ENCODE data around the gene ZNF385B. TPM values are rescaled to one million over a fixed set of nuclear protein-coding genes. Genes with fewer than 3 reads are reported as not detected.

The ZNF385B gene
- total and polyA plus RNA-seq, 4 donors, result 13.5 to 70.8 (median 45.2) TPM

GRCh38 chr2:179830043-179830787, 31.2 kb downstream of the ZNF385B start:
- no peaks in the 10 kb centered on the region for H3K36me3 ChIP-seq (ENCODE audit: control insufficient read depth in 4 of 4, insufficient read depth in 4 of 4, low read length in 4 of 4)
- H3K9me3 ChIP-seq (ENCODE audit: control insufficient read depth in 4 of 4, insufficient read depth in 3 of 4, low read length in 3 of 4), result no peaks in the 10 kb centered on the region
- no peak for ATAC-seq (ENCODE audit: insufficient read depth, low FRiP score)
- no peaks in the 10 kb centered on the region for H3K27me3 ChIP-seq (ENCODE audit: control insufficient read depth in 3 of 3, insufficient read depth in 3 of 3, low read length in 2 of 3)
- no peak overlapping the region for H3K9ac ChIP-seq (ENCODE audit: insufficient read depth in 1 of 2, low read length in 2 of 2)
- no peak overlapping the region for H3K4me3 ChIP-seq
- DNase-seq, result no peak
- no peak overlapping the region for H3K27ac ChIP-seq (ENCODE audit: low read depth in 1 of 2, low read length in 1 of 2)
- 88 to 93% methylated on average over 3 of the region's 3 CpGs for WGBS, 2 donors
- H3K4me1 ChIP-seq (ENCODE audit: control insufficient read depth in 5 of 5, insufficient read depth in 5 of 5, low read length in 5 of 5), result no peaks in the 10 kb centered on the region
- TF ChIP-seq CTCF (IDR thresholded peaks at IDR 0.05; ENCODE audit: control extremely low read depth, extremely low read depth), result no peak

DNA sequence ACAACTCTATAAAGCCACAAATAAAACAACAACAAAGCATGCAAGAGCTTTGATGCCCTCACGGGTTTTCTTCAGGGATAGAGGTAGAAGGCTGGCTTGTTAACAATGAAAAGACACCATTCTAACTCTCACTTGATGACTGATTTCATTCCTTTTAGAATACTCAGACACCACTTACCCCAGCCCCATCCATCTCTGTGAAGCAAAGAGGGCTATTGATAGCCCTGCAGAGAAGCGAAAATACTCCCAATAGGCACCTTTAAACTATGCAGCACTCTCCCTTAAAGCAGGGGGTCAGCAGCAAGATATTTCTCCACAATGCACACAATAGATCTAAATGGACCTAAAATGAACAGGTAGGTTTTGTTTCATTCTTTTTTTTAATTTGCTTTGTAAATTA, 35.1 kb downstream of the ZNF385B start:
- H3K27me3 ChIP-seq (ENCODE audit: control insufficient read depth in 3 of 3, insufficient read depth in 3 of 3, low read length in 2 of 3), result no peaks in the 10 kb centered on the region
- H3K9ac ChIP-seq (ENCODE audit: insufficient read depth in 1 of 2, low read length in 2 of 2), result no peak overlapping the region
- H3K36me3 ChIP-seq (ENCODE audit: control insufficient read depth in 4 of 4, insufficient read depth in 4 of 4, low read length in 4 of 4), result no peaks in the 10 kb centered on the region
- no peaks in the 10 kb centered on the region for H3K4me1 ChIP-seq (ENCODE audit: control insufficient read depth in 5 of 5, insufficient read depth in 5 of 5, low read length in 5 of 5)
- no peaks in the 10 kb centered on the region for H3K9me3 ChIP-seq (ENCODE audit: control insufficient read depth in 4 of 4, insufficient read depth in 3 of 4, low read length in 3 of 4)
- H3K4me3 ChIP-seq, result no peak overlapping the region
- no peak overlapping the region for H3K27ac ChIP-seq (ENCODE audit: low read depth in 1 of 2, low read length in 1 of 2)
- no peak for ATAC-seq (ENCODE audit: insufficient read depth, low FRiP score)
- 92 to 93% methylated on average over 2 of the region's 2 CpGs for WGBS, 2 donors
- DNase-seq, result no peak
- no peak for TF ChIP-seq CTCF (IDR thresholded peaks at IDR 0.05; ENCODE audit: control extremely low read depth, extremely low read depth)

DNA sequence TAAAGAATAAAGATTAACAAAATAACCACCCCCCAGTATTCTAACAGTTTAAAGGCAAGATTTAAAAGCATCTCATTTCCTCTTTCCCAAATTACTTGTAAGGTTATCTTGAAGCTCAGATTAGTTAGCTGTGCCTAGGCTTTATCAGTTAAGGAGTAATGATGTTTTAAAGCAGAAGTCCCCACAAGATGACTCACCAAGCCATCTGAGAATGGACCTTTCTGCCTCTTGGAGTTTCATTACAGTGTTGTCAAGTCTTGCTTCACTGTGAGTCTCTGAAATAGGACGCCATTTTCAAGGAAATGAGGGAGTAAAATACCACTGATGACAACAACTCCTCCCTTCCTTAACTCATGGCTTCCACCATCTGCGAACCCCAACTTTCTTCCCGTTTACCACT, 35.9 kb downstream of the ZNF385B start:
- Histone ChIP-seq H3K27ac (ENCODE audit: low read depth in 1 of 2, low read length in 1 of 2) (no peak overlapping the region), H3K27me3 (ENCODE audit: control insufficient read depth in 3 of 3, insufficient read depth in 3 of 3, low read length in 2 of 3) (no peaks in the 10 kb centered on the region), H3K9ac (ENCODE audit: insufficient read depth in 1 of 2, low read length in 2 of 2) (no peak overlapping the region), H3K4me3 (no peak overlapping the region), H3K36me3 (ENCODE audit: control insufficient read depth in 4 of 4, insufficient read depth in 4 of 4, low read length in 4 of 4) (no peaks in the 10 kb centered on the region), H3K4me1 (ENCODE audit: control insufficient read depth in 5 of 5, insufficient read depth in 5 of 5, low read length in 5 of 5) (no peaks in the 10 kb centered on the region), H3K9me3 (ENCODE audit: control insufficient read depth in 4 of 4, insufficient read depth in 3 of 4, low read length in 3 of 4) (no peaks in the 10 kb centered on the region)
- ATAC-seq (ENCODE audit: insufficient read depth, low FRiP score) (no peak), DNase-seq (no peak)
- no peak for TF ChIP-seq CTCF (IDR thresholded peaks at IDR 0.05; ENCODE audit: control extremely low read depth, extremely low read depth)
- 85 to 87% methylated on average over 3 of the region's 3 CpGs for WGBS, 2 donors

GRCh38 chr2:179824961-179825360, 36.5 kb downstream of the ZNF385B start:
- 73 to 88% methylated on average over 1 of the region's 1 CpG for WGBS, 2 donors
- no peaks in the 10 kb centered on the region for H3K4me1 ChIP-seq (ENCODE audit: control insufficient read depth in 5 of 5, insufficient read depth in 5 of 5, low read length in 5 of 5)
- TF ChIP-seq CTCF (IDR thresholded peaks at IDR 0.05; ENCODE audit: control extremely low read depth, extremely low read depth), result no peak
- ATAC-seq (ENCODE audit: insufficient read depth, low FRiP score), result no peak
- no peak overlapping the region for H3K4me3 ChIP-seq
- no peak overlapping the region for H3K9ac ChIP-seq (ENCODE audit: insufficient read depth in 1 of 2, low read length in 2 of 2)
- DNase-seq, result no peak
- H3K36me3 ChIP-seq (ENCODE audit: control insufficient read depth in 4 of 4, insufficient read depth in 4 of 4, low read length in 4 of 4), result no peaks in the 10 kb centered on the region
- H3K27ac ChIP-seq (ENCODE audit: low read depth in 1 of 2, low read length in 1 of 2), result no peak overlapping the region
- no peaks in the 10 kb centered on the region for H3K9me3 ChIP-seq (ENCODE audit: control insufficient read depth in 4 of 4, insufficient read depth in 3 of 4, low read length in 3 of 4)
- H3K27me3 ChIP-seq (ENCODE audit: control insufficient read depth in 3 of 3, insufficient read depth in 3 of 3, low read length in 2 of 3), result no peaks in the 10 kb centered on the region

Data from lung (tissue), 12 donors.